ENCODE data around the gene KRTAP5-3.
"Not testable (repeated sequence)": the region's sequence is repeated elsewhere in the genome, so short reads cannot be mapped to it uniquely, and the experiment has no call there.

Gene KRTAP5-3

DNA sequence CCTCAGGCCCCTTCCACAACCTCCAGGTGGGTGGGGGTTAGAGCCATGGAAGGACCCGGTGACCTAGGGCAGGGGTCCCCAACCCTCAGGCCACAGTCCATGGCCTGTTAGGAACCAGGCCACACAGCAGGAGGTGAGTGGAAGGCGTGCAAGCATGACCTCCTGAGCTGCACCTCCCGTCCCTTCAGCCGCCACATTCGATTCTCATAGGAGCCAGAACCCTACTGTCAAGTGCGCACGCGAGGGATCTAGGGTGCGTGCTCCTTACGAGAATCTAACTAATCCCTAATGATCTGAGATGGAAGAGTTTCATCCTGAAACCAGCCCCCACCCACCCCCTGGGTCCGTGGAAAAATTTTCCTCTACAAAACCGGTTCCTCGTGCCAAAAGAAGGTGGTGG, 17.3 kb upstream of the KRTAP5-3 start:
- H3K27ac ChIP-seq: no peak overlapping the region

GRCh38 chr11:1624621-1625020, 16.4 kb upstream of the KRTAP5-3 start:
- H3K27ac ChIP-seq: no peak overlapping the region
- TF ChIP-seq, protein P1, sequence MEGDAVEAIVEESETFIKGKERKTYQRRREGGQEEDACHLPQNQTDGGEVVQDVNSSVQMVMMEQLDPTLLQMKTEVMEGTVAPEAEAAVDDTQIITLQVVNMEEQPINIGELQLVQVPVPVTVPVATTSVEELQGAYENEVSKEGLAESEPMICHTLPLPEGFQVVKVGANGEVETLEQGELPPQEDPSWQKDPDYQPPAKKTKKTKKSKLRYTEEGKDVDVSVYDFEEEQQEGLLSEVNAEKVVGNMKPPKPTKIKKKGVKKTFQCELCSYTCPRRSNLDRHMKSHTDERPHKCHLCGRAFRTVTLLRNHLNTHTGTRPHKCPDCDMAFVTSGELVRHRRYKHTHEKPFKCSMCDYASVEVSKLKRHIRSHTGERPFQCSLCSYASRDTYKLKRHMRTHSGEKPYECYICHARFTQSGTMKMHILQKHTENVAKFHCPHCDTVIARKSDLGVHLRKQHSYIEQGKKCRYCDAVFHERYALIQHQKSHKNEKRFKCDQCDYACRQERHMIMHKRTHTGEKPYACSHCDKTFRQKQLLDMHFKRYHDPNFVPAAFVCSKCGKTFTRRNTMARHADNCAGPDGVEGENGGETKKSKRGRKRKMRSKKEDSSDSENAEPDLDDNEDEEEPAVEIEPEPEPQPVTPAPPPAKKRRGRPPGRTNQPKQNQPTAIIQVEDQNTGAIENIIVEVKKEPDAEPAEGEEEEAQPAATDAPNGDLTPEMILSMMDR (conservative IDR thresholded peaks at IDR 0.05): no peak

More for the DNA sequence above, 17.3 kb upstream of the KRTAP5-3 start:
- TF ChIP-seq, protein P1 (conservative IDR thresholded peaks at IDR 0.05): no peak

GRCh38 chr11:1623716-1624115, 15.5 kb upstream of the KRTAP5-3 start:
- H3K27ac ChIP-seq: no peak overlapping the region
- TF ChIP-seq, protein P1 (conservative IDR thresholded peaks at IDR 0.05): no peak

DNA sequence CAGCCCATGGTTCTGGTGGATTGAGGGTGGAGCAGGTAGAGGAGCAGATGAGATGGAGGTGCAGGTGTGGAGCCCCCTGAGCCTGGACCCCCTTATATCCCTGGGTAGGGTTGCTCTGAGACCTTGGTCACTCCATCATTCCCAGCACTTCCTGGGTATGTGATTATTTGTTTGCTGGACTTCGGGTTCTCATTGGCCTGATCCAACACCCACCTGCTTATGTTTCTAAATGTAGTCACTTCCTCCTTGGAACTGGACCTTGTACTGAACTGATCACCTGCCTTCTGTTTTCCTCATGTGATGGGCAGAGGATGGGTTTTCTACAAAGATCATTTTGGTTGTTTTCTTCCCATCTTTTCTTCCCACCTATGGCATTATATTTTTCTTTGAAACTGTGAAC, 13.8 kb upstream of the KRTAP5-3 start, which contains the start of gene KRTAP5-4:
KRTAP5-4 (minus strand) TSS at position 53 of the 400 bp plus-strand sequence; CDS start at position 8, 45 bp downstream.
- TF ChIP-seq, protein P1 (conservative IDR thresholded peaks at IDR 0.05): no peak
- H3K27ac ChIP-seq: no peak within 1 kb of the TSS

GRCh38 chr11:1619449-1619848, 11.2 kb upstream of the KRTAP5-3 start:
- TF ChIP-seq, protein P1 (conservative IDR thresholded peaks at IDR 0.05): no peak
- H3K27ac ChIP-seq: no peak overlapping the region

DNA sequence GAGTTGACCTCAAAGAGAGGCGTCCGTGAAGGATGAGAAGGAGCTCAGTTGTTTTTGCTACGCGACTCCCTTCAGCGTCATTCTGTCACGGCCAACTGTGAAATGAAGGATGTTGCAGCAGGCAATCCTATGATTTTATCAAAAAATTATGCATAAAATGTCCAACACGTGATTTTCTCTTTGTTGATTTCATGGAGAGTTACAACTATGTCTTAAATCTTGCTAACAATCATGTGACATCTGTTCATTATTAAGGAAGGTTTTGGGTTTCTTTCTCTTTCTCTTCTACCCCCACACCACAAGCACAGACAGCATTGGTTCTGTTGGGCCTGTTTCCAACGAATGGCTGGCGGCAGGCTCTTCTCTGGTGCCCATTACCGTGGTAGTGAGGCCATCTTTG, 10.0 kb upstream of the KRTAP5-3 start:
- TF ChIP-seq, protein P1 (conservative IDR thresholded peaks at IDR 0.05): no peak
- H3K27ac ChIP-seq: no peak overlapping the region

GRCh38 chr11:1607901-1608300, 362 bp downstream of the KRTAP5-3 start:
- not testable (repeated sequence) for H3K27ac ChIP-seq

- H3K27ac ChIP-seq: not testable (repeated sequence)
Measured at GRCh38 chr11:1607156-1607845, 962 bp downstream of the KRTAP5-3 start.

GRCh38 chr11:1605923-1606322, 2.3 kb downstream of the KRTAP5-3 start:
- not testable (repeated sequence) for H3K27ac ChIP-seq

All from VCaP (cell line).